T-helper 22 cell (primary cell): ENCODE results near the gene COP1.
"Not testable (repeated sequence)": the region's sequence is repeated elsewhere in the genome, so short reads cannot be mapped to it uniquely, and the experiment has no call there.

Source experiments
- DNase-seq: peaks from one replicate; pipeline ENCODE4 v3.0.0-alpha.2; 2020; ENCODE audit warnings: low read depth

COP1 gene

GRCh38 chr1:176033474-176033873 is 173.6 kb downstream of the COP1 start:
- no peak for DNase-seq

DNA sequence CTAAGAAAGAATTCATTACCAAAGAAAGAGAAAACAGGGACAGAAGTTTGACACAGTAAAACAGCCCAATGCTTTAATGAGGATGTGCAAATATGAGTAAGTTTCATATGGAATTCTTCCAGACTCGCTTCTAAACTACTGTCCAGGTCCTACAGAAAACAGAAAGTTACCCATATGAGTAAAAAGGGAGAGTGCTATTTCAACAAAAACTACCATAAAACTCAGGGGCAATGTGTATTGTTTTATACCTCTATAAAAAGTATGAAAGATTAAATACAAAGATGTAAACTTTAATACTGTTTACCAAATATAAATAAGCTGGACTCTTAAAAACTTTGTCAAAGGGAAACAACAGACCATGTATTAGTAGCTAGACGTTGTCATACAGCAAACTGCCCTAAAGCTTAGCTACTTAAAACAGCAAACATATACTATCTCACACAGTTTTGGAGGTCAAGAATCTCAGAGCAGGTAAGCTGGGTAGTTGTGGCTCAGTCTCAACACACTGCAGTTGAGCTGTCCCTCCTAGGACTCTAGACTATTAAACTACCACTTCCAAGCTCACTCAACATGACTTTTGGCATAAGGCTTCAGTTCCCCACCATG is 174.9 kb downstream of the COP1 start:
- DNase-seq, result no peak

GRCh38 chr1:176029609-176030008 is 177.5 kb downstream of the COP1 start:
- no peak for DNase-seq

GRCh38 chr1:176029155-176029554 is 177.9 kb downstream of the COP1 start:
- DNase-seq, result no peak

DNA sequence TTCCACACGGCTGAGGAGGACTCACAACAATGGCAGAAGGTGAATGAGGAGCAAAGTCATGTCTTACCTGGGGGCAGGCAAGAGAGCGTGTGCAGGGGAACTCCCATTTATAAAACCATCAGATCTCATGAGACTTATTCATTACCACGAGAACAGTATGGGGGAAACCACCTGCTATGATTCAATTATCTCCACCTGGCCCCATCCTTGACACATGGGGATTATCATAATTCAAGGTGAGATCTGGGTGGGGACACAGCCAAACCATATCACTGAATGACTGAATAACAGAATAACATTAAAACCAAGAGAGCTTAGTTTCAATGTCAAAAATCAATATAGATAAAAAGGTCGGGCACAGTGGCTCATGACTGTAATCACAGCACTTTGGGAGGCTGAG is 179.2 kb downstream of the COP1 start:
- not testable (repeated sequence) for DNase-seq

GRCh38 chr1:176022574-176022973 is 184.5 kb downstream of the COP1 start:
- DNase-seq, result no peak

DNA sequence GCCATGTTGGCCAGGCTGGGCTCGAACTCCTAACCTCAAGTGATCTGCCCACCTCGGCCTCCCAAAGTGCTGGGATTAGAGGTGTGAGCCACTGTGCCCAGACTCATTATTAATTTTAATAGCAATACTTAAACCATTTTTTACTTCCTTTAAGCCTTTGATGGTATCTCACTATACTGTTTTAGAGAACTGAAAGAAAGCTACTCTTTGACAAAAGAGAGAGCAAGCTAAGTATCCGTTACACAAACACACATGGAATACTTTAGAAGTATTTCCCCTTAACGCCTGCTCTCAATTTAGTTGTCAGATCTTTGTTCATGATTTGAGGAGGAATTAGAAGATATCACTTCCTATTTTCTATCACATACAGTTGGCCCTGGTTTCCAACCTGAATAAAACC is 189.4 kb downstream of the COP1 start:
- no peak for DNase-seq

- no peak for DNase-seq
Observed at GRCh38 chr1:176009951-176010350, 197.1 kb downstream of the COP1 start.

- DNase-seq, result not testable (repeated sequence)
Observed at GRCh38 chr1:176007756-176008389, 199.2 kb downstream of the COP1 start.

DNA sequence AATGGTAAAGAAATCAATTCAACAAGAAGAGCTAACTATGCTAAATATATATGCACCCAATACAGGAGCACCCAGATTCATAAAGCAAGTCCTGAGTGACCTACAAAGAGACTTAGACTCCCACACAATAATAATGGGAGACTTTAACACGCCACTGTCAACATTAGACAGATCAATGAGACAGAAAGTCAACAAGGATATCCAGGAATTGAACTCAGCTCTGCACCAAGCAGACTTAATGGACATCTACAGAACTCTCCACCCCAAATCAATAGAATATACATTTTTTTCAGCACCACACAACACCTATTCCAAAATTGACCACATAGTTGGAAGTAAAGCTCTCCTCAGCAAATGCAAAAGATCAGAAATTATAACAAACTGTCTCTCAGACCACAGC is 212.4 kb downstream of the COP1 start:
- DNase-seq, result not testable (repeated sequence)

GRCh38 chr1:175992825-175993224 is 214.3 kb downstream of the COP1 start:
- not testable (repeated sequence) for DNase-seq

DNA sequence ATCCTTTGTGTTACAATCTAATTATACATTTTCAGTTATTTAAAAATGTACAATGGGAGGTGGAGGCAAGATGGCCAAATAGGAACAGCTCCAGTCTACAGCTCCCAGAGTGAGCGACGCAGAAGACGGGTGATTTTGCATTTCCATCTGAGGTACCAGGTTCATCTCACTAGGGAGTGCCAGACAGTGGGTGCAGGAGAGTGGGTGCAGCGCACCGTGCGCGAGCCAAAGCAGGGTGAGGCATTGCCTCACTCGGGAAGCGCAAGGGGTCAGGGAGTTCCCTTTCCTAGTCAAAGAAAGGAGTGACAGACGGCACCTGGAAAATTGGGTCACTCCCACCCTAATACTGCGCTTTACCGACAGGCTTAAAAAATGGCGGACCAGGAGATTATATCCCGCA is 214.9 kb downstream of the COP1 start:
- DNase-seq, result not testable (repeated sequence)

GRCh38 chr1:175984813-175985212 is 222.3 kb downstream of the COP1 start:
- DNase-seq, result no peak

DNA sequence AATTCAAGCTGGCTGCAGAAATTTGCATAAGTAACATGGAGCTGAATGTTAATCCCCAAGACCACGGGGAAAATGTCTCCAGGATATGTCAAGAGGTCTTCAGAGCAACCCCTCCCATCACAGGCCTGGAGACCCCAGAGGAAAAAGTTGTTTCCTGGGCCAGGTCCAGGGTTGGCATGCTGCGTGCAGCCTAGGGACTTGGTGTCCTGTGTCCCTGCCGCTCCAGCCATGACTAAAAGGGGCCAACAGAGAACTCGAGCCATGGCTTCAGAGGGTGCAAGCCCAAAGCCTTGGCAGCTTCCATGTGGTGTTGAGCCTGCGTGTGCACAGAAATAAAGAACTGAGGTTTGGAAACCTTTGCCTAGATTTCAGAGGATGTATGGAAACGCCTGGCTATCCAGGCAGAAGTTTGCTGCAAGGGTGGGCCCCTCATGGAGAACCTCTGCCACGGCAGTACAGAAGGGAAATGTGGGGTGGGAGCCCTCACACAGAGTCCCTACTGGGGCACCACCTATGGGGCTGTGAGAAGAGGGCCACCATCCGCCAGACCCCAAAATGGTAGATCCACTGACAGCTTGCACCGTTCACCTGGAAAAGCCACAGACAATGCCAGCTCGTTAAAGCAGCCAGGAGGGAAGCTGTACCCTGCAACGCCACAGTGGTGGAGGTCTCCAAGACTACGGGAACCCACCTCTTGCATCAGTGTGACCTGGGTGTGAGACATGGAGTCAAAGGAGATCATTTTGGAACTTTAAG is 222.9 kb downstream of the COP1 start:
- no peak for DNase-seq

GRCh38 chr1:175983363-175983762 is 223.7 kb downstream of the COP1 start:
- not testable (repeated sequence) for DNase-seq

GRCh38 chr1:175981128-175981527 is 226.0 kb downstream of the COP1 start:
- DNase-seq, result no peak

GRCh38 chr1:175978926-175979325 is 228.2 kb downstream of the COP1 start:
- no peak for DNase-seq

GRCh38 chr1:175978476-175978875 is 228.6 kb downstream of the COP1 start:
- DNase-seq, result no peak

DNA sequence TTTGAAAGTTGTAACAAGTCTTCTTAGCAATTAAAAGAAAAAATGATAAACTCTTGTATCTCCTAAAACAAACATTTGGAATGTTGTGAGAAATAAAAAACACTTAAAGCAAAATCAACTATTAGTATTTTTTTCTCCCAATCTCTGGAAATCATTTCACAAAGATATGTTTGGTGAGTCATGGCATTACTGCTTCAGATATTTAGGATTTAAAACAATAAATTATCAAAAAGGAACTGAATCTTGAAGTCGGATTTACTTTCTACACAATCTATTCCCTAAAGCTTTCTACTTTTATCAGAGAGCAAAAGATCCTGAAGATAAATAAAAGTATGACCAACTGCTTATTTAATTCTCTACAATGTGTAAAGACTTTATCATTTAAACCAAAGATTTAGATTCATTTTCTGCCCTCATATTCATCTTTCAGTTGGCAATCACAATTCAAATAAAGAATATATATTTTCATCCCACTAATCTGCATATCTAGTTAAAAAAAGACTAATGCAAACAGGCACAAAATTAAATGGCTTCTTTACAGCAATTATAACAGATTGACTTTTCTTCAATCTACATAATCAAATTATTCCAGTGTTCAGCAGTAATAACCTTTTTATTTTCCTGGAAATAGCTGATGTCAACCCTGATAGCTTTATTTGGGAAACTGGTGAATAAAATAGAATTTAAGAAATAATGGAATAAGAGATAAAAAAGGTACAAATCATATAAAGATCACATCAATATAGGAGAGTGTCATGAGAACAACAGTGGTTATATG is 230.0 kb downstream of the COP1 start:
- no peak for DNase-seq

DNA sequence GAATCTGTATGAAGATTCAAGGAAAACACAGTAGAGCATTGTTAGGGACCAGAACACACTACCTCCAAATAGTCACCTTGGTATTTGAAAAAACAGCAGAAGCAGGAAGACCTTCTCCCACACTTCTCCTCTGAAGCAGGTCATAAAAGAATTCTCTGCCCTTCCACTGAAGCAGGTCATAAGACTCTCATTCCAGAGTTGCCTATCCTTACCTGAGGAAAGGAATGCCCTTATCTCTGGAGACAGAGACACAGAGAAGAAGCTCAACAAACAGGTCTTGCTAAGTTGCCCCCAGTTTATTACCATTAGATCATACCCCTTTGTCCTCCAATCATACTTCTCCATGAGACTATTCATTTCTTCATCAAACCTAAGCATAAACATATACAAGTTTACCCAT is 237.9 kb downstream of the COP1 start:
- DNase-seq, result no peak

GRCh38 chr1:175968486-175969172 is 238.5 kb downstream of the COP1 start:
- no peak for DNase-seq

DNA sequence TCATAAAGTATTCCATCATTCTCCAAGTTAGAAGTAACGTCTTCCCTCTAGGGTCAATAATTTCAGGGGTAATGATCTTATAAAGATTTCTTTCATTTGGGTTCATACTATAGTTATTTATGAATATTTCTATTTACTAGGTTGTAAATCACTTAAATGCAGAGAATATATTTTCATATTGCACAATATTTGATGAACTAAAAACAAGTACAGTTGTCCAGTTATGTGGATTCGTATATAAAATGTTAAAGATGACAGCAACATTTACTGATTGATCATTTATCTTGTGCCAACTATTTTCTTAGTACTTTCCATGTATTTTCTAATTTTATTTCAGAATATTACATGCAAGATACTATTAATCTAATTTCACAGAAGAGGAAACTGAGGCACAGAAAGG is 243.3 kb downstream of the COP1 start:
- DNase-seq, result no peak
